HG02759 (cell line): Measurements from ENCODE around the gene RBM20.

Source experiments
- ATAC-seq: cut with Tn5 transposase; IDR thresholded peaks from one replicate; pipeline ENCODE4 v1.9.1; 2021; ENCODE audit warnings: mild to moderate bottlenecking, moderate library complexity; ENCODE audit not compliant: unreplicated experiment

Gene RBM20

GRCh38 chr10:110864662-110865140 lies 220.6 kb downstream of the RBM20 start:
- peak; percentile 57 for ATAC-seq

- ATAC-seq, result no peak
Observed at GRCh38 chr10:110865186-110865808, 221.2 kb downstream of the RBM20 start.

GRCh38 chr10:110865809-110866482 lies 221.8 kb downstream of the RBM20 start:
- no peak for ATAC-seq

DNA sequence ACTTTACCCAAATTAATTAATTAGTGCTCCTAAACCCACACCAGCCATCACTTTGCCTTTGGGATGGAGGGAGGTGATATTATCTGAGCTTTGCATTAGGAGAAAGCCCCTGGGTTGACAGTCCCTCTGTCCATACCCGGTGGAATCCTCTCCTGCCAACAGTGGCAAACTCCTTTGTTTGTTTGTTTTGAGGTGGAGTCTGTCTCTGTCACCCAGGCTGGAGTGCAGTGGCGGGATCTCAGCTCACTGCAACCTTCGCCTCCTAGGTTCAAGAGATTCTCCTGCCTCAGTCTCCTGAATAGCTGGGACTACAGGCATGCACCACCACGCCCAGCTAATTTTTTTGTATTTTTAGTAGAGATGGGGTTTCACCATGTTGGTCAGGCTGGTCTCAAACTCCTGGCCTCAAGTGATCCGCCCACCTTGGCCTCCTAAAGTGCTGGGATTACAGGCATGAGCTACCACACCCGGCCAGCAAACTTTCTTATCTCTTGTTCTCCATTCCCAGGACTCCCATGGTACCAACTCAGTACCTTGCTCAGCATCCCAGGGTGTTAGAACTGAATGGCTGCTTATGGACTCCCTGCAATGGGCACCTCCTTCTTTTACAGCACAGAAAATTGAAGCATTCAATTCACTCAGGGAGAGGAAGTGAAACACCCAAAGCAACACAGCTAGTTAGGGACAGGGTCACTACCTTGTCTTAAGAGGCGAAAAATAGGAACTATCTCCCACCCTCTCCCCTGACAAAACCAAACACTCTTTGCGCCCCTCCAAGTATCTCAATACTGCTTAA lies 223.1 kb downstream of the RBM20 start:
- peak; percentile 27 for ATAC-seq

GRCh38 chr10:110867807-110868465 lies 223.8 kb downstream of the RBM20 start:
- no peak for ATAC-seq

DNA sequence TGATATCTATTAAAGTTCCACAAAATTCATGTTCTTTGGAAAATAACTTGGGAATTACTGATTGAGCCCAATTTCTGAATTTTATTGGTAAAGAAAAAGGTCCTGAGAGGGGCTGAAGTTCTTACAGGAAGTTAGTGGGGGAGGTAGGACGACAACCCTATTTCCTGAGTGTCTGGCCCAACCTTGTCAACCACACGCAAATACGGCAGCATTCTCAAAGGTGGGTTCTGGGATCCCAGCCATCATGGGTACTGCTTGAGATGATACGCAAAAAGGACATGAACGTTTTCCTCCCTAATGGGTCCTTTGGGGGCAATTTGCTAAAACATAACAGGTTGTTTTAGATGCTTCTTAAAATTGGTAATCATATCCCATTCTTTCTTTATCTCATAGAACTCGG lies 224.8 kb downstream of the RBM20 start:
- ATAC-seq, result no peak

GRCh38 chr10:110870823-110871297 lies 226.7 kb downstream of the RBM20 start:
- no peak for ATAC-seq

DNA sequence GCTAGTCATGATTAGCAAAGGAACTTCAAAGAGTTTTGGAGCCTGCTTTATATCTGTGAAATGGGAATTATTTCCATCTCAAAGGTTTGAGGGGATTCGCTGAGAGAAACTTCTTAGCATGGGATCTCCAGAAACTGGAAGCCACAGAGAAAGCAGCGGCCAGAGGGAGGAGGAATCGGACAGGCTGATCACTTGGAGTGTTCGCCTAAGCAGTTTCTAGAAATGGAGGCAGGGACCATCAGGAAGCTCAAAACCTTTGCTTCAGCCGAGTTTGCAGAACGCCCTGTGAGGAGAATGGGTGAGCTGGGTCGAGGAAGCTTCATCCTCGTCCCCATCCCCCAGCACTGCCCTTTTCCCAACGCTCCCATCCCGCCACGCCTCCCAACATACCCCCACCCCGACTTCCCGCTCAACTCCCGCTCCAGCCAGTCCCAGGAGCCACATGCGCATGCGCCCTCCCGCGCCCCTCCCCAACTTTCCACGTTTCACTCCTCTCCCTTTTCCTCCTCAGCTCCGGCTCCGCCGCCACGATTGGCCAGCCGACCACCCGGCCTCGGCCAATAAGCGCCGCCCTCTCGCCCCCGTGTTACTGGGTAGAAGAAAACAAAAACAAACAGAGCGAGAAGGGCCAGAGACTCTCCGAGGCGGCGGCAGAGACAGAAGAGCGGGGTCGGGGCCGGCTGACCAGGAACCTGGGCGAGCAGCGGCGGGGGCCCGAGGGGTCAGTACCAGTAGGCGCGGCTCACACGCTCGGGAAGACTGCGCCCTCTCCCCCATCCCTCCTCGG lies 227.4 kb downstream of the RBM20 start, which contains the start of gene PDCD4:
Gene PDCD4 (plus strand): TSS at position 631 of the 787 bp plus-strand sequence. CDS start 4,100 bp downstream, outside the sequence.
- ATAC-seq, result peak; percentile 82

GRCh38 chr10:110872145-110872983 lies 228.2 kb downstream of the RBM20 start:
- ATAC-seq, result peak; percentile 47

GRCh38 chr10:110872984-110873923 lies 229.1 kb downstream of the RBM20 start:
- ATAC-seq, result no peak

GRCh38 chr10:110873951-110874350 lies 229.8 kb downstream of the RBM20 start:
- no peak for ATAC-seq

- no peak for ATAC-seq
Observed at GRCh38 chr10:110876000-110876399, 231.9 kb downstream of the RBM20 start.

DNA sequence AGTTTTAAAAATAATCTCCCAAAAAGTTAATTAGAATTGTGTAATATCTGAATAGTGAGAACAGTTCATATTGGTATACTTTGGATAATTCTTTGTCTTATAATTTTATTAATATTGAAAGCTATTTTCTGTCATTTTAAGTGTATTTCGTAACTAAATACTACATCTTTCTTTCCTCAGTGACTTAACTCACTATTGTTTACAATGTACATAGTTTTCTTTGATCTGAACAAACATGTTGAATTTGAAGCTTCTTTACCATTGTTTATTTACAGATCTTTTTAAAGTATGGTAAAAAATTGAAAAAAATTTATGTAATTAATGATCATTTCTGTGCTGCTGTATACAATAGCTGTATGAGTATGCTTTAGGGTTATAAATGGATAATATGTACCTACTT lies 232.7 kb downstream of the RBM20 start:
- no peak for ATAC-seq

DNA sequence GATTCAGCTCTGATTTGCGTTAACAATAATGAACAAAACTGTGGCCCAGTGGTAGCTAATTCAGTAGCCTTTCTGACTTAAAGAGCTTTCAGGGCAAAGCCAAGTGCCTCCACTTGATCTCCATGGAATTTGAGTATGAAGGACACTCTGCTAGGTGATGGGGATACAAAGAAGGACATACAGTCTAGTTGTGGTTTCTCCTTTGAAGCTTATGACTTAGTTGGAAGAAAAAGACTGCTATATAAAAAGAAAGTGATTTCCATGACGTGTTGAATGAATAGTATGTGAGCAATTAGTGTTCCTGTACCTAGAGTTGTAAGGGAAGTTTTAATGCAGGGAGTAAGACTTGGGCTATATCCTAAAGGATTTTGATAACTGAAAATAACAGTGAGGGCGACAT lies 235.9 kb downstream of the RBM20 start:
- no peak for ATAC-seq

- no peak for ATAC-seq
Observed at GRCh38 chr10:110881247-110881646, 237.1 kb downstream of the RBM20 start.

GRCh38 chr10:110881905-110882304 lies 237.8 kb downstream of the RBM20 start:
- ATAC-seq, result no peak

- ATAC-seq, result no peak
Observed at GRCh38 chr10:110883924-110884323, 239.8 kb downstream of the RBM20 start.
